HFFc6 (cell line): ENCODE results near the gene NEIL1. TPM values are rescaled to one million over a fixed set of nuclear protein-coding genes. Genes with fewer than 3 reads are reported as not detected.
"Not testable (repeated sequence)": the region's sequence is repeated elsewhere in the genome, so short reads cannot be mapped to it uniquely, and the experiment has no call there.

Source experiments
- DNase-seq: peaks from one replicate; pipeline ENCODE4 v3.0.0-alpha.2; 2018
- H3K27ac Mint-ChIP-seq: 2 replicates; pipeline ENCODE4 v1.8.0; 2020; ENCODE audit warnings: mild to moderate bottlenecking, mixed read lengths
- H3K27me3 Mint-ChIP-seq: 2 replicates; pipeline ENCODE4 v1.8.0; 2021; ENCODE audit warnings: mild to moderate bottlenecking, moderate library complexity, mixed read lengths; ENCODE audit not compliant: insufficient read depth
- H3K36me3 Mint-ChIP-seq: 2 replicates; pipeline ENCODE4 v1.8.0; 2021; ENCODE audit warnings: low read depth, mixed read lengths
- H3K4me1 Mint-ChIP-seq: 2 replicates; pipeline ENCODE4 v1.8.0; 2020; ENCODE audit warnings: low read depth, mixed read lengths
- H3K4me3 Mint-ChIP-seq: 2 replicates; pipeline ENCODE4 v1.8.0; 2020; ENCODE audit warnings: mild to moderate bottlenecking, moderate library complexity, mixed read lengths
- H3K9me3 Mint-ChIP-seq: 2 replicates; pipeline ENCODE4 v1.8.0; 2020; ENCODE audit warnings: mild to moderate bottlenecking, mixed read lengths
- CTCF ChIP-seq: fragments of 200-600 bp; sonication (generic); IDR thresholded peaks from 2 replicates; pipeline ENCODE4 v1.5.0; 2021; ENCODE audit warnings: antibody characterized with exemption, mild to moderate bottlenecking
- total RNA-seq, 6 experiments: library from RNA; stranded (reverse); fragmentation: NEBNext Ultra II Directional; extraction: Animal tissue kit (Norgen Biotek cat#: 25700); gene quantifications; 2 replicates in 1 of 6; 3 replicates in 5 of 6; pipeline ENCODE4 v1.2.3, GENCODE V29; 2021

Gene NEIL1
- total RNA-seq, 6 experiments from 2014 or later: 0.83 to 3.6 (median 2.4) TPM

- Mint-ChIP-seq H3K4me3 (no peak overlapping the region), H3K9me3 (no peaks in the 10 kb centered on the region), H3K4me1 (peaks cover 9% of the 10 kb centered on the region), H3K27ac (no peak overlapping the region), H3K27me3 (peaks cover 53% of the 10 kb centered on the region), H3K36me3 (no peaks in the 10 kb centered on the region)
- no peak for TF ChIP-seq CTCF
- no peak for DNase-seq
These were observed 40.7 kb upstream of the NEIL1 start for GRCh38 chr15:75306188-75306587.

- peak; percentile 58 for TF ChIP-seq CTCF
- H3K4me3 Mint-ChIP-seq: no peak overlapping the region
- peak; percentile 15 for DNase-seq
- no peaks in the 10 kb centered on the region; the same call in 1 of the 2 replicates for H3K36me3 Mint-ChIP-seq
- peaks cover 57% of the 10 kb centered on the region for H3K27me3 Mint-ChIP-seq
- peaks cover 5% of the 10 kb centered on the region for H3K9me3 Mint-ChIP-seq
- H3K4me1 Mint-ChIP-seq: peaks cover 17% of the 10 kb centered on the region
- no peak overlapping the region for H3K27ac Mint-ChIP-seq
These were observed 39.0 kb upstream of the NEIL1 start for GRCh38 chr15:75307778-75308390.

- no peak for TF ChIP-seq CTCF
- peaks cover 19% of the 10 kb centered on the region for H3K4me1 Mint-ChIP-seq
- H3K4me3 Mint-ChIP-seq: no peak overlapping the region
- no peaks in the 10 kb centered on the region; the same call in 1 of the 2 replicates for H3K36me3 Mint-ChIP-seq
- no peak overlapping the region for H3K27ac Mint-ChIP-seq
- peak; percentile 26 for DNase-seq
- peaks cover 5% of the 10 kb centered on the region for H3K9me3 Mint-ChIP-seq
- peaks cover 47% of the 10 kb centered on the region for H3K27me3 Mint-ChIP-seq
These were observed 37.1 kb upstream of the NEIL1 start for GRCh38 chr15:75309711-75310110.

- not testable (repeated sequence) for H3K27ac Mint-ChIP-seq
- peaks cover 55% of the 10 kb centered on the region for H3K27me3 Mint-ChIP-seq
These were observed 34.3 kb upstream of the NEIL1 start for GRCh38 chr15:75312548-75312947.

GRCh38 chr15:75313116-75313845, 33.6 kb upstream of the NEIL1 start:
- peaks cover 19% of the 10 kb centered on the region for H3K4me1 Mint-ChIP-seq
- peaks cover 56% of the 10 kb centered on the region for H3K27me3 Mint-ChIP-seq
- DNase-seq: no peak
- H3K4me3 Mint-ChIP-seq: no peak overlapping the region
- no peak overlapping the region for H3K27ac Mint-ChIP-seq
- peaks cover 5% of the 10 kb centered on the region for H3K9me3 Mint-ChIP-seq
- H3K36me3 Mint-ChIP-seq: no peaks in the 10 kb centered on the region; the same call in 1 of the 2 replicates
- TF ChIP-seq CTCF: no peak

More at GRCh38 chr15:75312548-75312947, 34.3 kb upstream of the NEIL1 start:
- DNase-seq: peak; percentile 47
- H3K4me1 Mint-ChIP-seq: peaks cover 19% of the 10 kb centered on the region
- not testable (repeated sequence) for H3K4me3 Mint-ChIP-seq, H3K36me3 Mint-ChIP-seq, H3K9me3 Mint-ChIP-seq
